Neural cell (in vitro differentiated cells): ENCODE results near the gene VPS54.

Experiments
- EZH2 ChIP-seq: fragments of 200-600, 300-800 bp; shearing (Covaris generic), sonication (generic); IDR thresholded peaks from 2 replicates; pipeline ENCODE4 v1.6.1; 2014; ENCODE audit warnings: antibody characterized with exemption, low read length, borderline replicate concordance, mild to moderate bottlenecking; ENCODE audit not compliant: insufficient read depth, poor library complexity, severe bottlenecking
- TF ChIP-seq, protein P1 (sequence below): fragments of 450-650 bp; IDR thresholded peaks from 2 replicates; pipeline ENCODE4 v1.5.1; 2014; ENCODE audit warnings: antibody characterized with exemption, mild to moderate bottlenecking, moderate library complexity; ENCODE audit not compliant: poor library complexity, severe bottlenecking

DNA sequence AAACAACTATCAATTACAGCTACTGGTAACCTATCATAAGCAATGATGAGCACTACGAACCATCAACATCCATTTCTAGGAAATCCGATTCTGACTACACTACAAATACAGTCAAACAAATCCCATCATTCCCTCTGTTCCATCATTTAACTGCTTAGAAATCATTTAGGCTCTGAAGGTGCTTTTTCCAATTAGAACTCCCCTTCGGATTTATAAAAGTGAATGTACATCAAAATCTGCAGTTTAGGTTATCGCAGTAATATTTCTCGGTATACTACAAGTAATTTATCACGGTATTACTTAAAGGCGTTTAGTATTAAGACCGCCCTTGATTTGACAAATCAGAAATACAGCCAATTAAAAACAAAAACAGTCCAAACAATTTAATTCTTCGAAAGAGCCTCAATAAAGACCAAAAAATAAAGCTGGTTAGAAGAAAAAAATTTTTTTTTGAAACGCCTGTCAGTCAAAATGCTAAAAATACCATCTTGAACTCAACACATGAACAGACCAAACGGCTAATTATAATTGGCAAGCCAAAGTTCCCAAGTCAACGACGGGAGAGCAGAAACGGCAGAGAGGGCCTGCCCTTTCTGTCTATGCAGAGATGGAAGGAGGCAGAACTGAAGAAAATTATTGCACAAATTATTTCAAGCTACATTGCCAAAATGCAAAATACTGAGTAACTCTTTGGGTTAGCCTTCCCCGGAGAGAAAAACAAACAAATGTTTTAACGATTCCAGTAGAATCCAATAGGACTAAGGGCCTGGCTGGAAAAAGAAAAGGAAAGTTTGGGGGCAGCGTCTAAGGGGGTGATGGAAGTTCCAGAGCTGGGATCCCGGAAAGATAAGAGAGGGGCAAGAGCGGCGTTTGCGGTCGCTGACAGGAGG, 1.2 kb downstream of the VPS54 start:
- no peak for TF ChIP-seq EZH2
- TF ChIP-seq, protein P1, sequence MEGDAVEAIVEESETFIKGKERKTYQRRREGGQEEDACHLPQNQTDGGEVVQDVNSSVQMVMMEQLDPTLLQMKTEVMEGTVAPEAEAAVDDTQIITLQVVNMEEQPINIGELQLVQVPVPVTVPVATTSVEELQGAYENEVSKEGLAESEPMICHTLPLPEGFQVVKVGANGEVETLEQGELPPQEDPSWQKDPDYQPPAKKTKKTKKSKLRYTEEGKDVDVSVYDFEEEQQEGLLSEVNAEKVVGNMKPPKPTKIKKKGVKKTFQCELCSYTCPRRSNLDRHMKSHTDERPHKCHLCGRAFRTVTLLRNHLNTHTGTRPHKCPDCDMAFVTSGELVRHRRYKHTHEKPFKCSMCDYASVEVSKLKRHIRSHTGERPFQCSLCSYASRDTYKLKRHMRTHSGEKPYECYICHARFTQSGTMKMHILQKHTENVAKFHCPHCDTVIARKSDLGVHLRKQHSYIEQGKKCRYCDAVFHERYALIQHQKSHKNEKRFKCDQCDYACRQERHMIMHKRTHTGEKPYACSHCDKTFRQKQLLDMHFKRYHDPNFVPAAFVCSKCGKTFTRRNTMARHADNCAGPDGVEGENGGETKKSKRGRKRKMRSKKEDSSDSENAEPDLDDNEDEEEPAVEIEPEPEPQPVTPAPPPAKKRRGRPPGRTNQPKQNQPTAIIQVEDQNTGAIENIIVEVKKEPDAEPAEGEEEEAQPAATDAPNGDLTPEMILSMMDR = no peak
